SW480 (cell line): Measurements from ENCODE around the gene PGBD1.

Experiments used
- DNase-seq: peaks from one replicate; pipeline ENCODE4 v3.0.0-alpha.2; 2016; ENCODE audit warnings: low spot score

Gene PGBD1, protein sequence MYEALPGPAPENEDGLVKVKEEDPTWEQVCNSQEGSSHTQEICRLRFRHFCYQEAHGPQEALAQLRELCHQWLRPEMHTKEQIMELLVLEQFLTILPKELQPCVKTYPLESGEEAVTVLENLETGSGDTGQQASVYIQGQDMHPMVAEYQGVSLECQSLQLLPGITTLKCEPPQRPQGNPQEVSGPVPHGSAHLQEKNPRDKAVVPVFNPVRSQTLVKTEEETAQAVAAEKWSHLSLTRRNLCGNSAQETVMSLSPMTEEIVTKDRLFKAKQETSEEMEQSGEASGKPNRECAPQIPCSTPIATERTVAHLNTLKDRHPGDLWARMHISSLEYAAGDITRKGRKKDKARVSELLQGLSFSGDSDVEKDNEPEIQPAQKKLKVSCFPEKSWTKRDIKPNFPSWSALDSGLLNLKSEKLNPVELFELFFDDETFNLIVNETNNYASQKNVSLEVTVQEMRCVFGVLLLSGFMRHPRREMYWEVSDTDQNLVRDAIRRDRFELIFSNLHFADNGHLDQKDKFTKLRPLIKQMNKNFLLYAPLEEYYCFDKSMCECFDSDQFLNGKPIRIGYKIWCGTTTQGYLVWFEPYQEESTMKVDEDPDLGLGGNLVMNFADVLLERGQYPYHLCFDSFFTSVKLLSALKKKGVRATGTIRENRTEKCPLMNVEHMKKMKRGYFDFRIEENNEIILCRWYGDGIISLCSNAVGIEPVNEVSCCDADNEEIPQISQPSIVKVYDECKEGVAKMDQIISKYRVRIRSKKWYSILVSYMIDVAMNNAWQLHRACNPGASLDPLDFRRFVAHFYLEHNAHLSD

DNA sequence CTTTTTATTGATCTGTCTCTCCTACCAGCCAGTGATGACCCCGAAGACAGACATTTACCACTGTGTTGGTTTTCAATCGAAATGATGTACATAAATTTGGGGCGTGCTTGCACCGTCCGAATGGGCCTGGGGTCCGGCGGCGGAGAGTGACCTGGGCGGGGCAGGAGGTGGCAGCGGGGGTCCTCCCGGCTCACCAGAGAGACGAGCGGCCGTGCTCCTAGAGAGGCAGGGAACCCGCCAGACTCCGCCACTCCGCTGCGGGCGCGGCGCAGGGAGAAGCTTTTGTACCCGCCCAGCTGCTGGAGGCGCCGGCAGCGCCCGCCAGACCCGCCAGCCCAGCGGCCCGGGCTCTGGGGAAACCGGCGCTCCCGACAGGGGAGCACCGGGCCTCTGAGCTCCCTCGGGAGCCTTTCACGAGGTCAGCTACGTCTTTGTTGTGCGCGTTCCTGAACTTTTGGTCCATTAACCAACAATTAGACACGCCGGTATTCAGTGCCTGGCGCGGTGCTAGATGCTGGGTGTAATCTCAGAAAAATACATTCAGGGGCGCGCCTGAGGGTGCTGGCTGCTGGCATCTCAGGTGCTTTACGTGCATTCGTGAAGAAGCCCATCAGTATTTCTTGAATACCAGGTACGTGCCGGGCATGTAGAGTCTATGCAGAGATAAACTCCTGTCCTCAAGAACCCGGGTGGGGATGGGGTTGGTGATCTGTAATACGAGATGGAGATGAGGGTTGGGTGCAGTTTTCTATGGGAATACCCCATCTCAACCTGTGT is at the start of gene PGBD1:
Gene PGBD1, plus strand, starts transcription at position 285 of the 777 bp plus-strand sequence. CDS start 2,242 bp downstream, outside the sequence.
- DNase-seq: peak; percentile 69

DNA sequence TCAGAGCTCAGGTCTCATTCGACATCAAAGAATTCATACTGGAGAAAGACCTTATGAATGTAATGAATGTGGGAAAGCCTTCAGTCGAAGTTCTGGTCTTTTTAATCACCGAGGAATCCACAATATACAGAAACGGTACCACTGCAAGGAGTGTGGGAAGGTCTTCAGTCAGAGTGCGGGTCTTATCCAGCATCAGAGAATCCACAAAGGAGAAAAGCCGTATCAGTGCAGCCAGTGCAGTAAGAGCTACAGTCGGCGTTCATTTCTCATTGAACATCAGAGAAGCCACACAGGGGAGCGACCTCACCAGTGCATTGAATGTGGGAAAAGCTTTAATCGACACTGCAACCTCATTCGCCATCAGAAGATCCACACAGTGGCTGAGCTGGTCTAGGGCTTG is 48.6 kb upstream of the PGBD1 start:
- DNase-seq: no peak

DNA sequence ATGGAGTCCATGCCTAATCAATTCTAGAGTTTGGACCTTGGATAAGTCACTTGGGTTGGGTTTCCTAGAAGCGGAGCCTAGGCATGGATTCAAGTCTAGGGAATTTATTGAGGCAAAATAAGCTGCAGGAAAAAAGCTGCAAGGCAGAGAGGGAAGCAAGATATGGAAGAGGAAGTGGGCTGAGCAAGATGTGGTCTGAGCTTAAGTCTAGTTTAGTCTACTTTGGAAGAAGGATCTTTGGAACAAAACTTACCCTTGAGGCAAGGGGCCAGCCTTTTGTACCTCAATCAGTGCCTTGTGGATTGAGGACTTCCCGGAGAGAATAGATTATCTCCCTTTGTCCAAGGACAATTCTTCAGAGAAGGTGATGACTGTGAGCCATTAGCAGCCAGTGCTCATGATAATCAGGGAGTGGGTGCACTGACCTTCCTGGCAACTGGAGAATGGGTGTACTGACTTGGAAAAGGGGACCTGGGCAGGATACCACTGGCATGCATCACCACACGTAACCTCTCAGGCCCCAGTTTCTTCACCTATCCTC is 45.4 kb upstream of the PGBD1 start:
- no peak for DNase-seq

DNA sequence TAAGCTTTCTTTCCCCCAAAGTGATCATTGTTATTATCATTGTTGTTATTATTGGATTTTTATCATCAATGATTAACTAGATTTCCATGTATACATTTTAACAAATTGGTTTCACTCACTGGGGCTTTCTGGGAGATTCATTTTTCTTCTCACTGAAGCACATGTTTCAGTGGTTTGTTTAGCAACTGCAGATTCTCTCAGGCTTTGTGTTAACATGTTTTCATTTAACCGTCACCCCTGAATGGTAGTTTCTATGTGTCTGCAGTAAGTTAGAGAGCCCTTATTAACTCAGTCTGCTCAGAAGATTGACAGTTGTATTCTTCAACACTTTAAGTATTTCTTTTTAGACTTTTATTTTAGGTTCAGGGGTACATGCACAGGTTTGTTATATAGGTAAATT is 41.7 kb upstream of the PGBD1 start:
- DNase-seq: no peak

DNA sequence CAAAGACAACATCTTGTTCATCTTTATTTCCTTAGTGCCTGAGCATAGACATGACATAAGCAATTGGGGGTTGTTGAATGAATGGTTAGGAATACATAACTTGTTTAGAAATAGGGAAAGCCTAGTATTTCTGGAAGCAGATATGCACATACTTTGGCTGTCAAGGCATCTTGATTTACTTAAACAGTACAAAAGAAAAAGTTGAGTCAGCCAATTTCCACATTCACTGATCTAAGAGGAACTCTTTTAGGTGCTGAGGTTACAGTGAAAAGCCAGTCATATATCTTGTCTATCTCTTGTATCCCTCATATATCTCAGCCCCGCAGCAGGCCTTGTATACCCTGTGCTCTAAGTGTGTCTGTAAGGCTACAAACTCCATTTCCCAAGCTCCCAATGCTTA is 40.9 kb upstream of the PGBD1 start:
- DNase-seq: no peak

DNA sequence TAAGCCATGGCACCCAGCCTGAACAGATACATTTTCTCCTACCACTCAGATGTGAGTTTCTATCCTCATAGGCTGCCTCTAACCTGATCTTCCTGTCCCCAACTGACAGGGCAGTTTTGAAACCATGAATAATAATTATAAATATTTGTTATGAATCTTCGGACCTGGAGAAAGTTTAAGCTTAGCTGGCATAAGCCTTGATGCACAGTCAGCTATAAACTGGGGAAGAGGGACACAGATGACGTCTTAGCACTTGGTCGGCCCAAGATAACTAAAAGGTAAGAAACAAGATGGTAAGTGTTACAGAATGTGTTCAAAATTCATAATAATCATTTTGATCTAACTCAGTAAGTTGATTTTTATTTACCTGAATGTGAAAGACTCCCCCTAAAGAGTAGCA is 37.4 kb upstream of the PGBD1 start:
- DNase-seq: no peak

DNA sequence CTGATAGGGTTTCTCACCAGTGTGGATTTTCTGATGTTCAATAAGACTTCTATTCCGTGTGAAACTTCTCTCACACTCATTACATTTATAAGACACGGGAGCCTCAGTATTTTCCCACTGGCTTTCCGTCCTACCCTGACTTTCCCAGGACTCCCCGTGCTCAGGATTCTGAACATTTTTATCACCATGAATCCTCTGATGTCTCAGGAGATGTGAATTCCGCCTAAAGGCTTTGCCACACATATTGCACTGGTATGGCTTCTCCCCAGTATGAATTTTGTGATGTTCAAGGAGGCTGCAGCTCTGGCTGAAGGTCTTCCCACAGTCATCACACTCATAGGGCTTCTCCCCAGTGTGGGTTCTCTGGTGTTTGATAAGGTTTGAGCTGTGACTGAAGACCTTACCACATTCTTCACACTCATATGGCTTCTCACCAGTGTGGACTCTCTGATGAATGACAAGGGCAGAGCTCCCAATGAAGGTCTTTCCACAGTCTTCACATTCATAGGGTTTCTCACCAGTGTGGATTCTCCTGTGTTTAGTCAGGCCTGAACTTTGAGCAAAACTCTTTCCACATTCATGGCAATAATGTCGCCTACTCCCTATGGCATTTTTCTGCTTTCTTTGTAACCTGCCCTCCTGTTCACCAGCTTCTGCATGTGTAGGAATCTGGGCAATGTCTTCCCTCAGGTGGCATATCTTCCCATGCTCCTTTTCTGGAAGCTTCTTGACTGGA is 36.0 kb upstream of the PGBD1 start:
- DNase-seq: no peak

DNA sequence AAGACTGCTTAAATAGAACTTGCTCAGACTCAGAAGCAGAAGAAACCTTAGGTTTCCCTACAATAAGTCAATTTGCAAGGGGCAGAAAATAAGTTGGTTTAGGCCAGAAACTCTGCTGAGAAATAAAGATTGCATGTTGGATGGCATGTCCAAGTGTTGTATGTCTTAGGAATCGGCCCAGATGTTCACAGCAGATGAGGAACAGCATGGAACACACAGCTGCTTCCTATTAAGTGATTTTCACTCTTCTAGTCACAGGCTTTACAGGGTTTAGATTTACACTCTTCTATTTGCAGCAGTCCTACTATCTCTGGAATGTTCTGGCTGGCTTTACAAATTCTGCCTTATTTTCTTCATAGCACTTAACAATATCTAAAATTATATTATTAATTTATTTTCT is 32.5 kb upstream of the PGBD1 start:
- no peak for DNase-seq

DNA sequence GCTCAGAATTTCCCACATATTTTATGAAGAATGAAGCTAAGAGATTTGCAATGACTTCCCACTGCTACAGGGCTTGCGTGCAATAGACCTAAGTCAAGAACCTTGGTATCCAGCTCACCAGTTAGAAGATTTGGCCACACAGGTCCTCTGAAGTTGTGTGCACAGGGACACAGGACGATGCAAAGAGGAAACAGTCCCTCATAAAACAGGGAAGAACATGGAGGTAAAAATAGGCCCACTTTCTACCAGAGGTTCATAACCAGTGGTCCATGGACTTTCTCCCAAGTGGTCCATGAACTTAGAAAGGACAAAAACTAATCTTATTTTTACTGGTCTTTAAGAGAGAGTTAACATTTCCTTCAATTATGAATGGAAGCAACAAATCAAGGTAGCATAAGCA is 30.6 kb upstream of the PGBD1 start:
- DNase-seq: no peak

DNA sequence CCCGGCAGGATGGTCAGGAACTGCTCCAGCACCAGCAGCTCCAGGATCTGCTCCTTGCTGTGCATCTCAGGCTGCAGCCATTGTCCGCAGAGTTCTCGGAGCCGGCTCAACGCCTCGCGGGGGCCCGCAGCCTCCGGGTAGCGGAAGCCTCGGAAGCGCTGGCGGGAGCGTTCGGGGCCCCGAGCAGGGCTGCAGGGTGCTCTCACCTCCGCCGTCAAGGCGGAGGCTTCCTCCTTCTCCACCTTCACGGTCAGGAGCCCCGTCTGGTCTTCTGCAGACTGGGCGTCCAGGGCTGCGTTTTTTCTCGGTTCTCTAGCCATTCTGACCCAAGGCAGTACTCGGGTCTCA is 29.7 kb upstream of the PGBD1 start:
- peak; percentile 3 for DNase-seq

DNA sequence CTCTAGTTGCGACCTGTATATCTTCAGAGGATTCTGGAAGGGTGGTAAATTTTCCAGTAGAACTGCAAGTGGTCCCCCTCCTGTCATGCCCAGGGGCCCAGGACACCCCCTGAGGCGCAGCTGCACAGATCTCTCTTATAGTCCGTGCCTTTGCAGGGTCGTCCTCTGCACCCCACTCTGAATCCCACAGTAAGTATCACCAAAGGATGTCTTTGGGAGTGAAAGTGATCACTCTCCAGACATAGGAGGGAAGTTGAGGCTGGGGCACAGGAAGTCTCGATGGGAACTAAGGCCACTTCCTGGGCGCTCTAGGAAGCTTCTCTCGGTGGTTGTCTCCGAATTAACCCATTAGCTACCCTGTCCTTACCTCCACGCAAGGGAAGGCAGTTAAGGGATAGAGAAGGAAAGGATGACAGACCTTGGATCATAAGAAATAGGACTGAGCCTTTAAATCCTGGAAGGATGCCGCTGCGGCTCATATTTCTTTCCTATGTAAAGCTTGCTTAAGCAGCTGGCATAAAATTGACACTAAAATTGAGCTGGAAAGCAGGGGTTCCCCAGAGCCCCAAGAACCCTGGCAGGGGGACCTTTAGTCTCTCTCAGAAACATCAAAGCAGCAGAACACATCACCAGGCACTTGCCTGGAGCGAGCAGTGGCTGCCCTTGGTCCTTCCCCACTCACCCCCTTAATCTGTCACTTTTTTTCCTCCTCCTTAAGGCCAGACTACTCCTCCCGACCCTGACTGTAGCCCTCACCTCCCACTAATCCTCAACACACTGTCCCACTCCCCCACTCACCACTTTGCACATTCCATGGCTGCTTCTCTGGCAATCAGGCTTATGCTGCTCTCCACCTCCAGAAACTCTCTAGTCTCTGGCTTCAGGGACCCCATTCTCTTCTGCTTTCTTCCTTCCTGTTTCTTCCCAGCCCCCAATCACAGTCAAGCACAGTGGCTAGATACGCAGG is 29.1 kb upstream of the PGBD1 start, which contains the start of gene ZKSCAN4:
Gene ZKSCAN4, minus strand, starts transcription at position 261 of the 967 bp plus-strand sequence. CDS start 289 bp downstream, outside the sequence.
- DNase-seq: peak; percentile 82

DNA sequence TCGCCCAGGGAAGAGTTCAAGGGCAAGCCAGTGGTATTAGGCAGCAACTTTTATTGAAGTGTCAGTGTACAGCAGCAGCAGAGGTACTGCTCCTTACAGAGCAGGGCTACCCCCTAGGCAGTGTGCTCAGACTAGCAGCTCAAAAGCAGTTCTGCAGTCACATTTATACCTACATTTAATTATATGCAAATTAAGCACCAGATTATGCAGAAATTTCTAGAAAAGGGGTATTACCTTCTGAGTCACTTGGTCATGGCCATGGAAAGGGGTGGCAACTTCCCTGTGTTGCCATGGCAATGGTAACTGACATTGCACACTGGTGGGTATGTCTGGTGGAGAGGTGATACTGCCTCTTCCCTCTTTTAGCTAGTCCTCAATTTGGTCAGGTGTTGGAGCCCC is 27.3 kb upstream of the PGBD1 start:
- DNase-seq: no peak

DNA sequence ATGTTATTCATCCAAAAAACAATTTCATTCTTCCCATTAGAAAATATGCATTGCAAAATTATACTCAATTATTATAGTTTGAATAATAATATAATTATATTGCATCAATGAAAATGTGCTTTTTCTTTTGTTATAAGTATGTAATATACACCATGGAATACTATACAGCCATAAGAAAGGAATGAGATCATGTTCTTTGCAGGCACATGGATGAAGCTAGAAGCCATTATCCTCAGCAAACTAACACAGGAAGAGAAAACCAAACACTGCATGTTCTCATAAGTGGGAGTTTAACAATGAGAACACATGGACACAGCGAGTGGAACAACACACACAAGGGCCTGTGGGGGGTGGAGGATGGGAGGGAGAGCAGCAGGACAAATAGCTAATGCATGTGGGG is 24.3 kb upstream of the PGBD1 start:
- DNase-seq: no peak

DNA sequence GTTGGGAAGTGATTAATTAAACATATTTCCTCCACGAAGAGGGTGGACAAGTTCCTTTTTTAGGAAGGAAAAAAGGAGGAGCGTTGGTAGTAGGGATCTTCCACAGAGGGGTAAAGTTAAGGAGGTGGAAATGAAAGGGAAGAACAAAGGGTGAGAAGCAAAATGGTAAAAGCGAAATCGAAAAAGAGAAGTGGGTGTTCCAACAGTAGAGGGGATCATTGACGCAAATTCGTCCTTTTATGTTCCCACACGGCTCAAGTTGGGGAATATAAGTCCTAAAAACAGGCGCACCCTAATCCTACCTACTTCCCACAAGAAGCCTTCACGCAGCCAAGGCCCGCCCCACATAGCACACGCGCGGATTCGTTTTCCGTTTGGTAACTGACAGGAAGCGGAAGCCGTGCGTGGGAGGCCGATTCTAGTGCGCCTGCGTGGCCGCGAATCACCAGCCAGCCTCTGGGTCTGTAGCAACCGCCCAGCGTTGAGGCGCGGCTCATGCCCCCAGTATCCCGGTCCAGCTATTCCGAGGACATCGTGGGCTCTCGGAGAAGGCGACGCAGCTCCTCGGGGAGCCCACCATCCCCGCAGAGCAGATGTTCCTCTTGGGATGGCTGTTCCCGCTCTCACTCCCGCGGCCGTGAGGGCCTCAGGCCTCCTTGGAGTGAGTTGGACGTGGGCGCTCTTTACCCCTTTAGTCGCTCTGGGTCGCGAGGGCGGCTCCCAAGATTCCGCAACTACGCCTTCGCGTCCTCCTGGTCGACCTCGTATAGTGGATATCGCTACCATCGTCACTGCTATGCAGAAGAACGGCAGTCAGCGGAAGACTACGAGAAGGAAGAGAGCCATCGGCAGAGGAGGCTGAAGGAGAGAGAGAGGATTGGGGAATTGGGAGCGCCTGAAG is 22.2 kb upstream of the PGBD1 start, which contains the start of gene NKAPL:
Gene NKAPL, plus strand, starts transcription at position 421 of the 901 bp plus-strand sequence. Its CDS starts 75 bp downstream, at position 496.
- no peak for DNase-seq

DNA sequence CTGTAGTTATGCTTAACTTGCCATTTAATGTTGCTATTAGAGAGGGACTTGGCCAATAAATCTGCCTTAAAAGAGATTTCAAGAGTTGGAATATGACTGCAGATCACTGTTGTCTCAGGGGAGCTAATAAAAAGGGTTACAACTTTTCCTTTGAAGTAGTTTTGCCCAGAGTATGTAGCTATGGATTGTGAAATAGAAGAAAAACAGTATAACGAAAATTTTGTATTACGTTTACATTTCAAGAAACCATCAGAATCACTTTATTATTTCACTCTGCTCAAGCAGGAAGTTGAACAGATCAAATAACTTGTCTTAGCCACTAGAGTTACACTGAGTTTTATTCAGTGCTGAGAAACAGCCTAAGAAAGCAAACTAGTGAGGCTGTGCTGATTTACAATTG is 17.4 kb upstream of the PGBD1 start:
- no peak for DNase-seq

DNA sequence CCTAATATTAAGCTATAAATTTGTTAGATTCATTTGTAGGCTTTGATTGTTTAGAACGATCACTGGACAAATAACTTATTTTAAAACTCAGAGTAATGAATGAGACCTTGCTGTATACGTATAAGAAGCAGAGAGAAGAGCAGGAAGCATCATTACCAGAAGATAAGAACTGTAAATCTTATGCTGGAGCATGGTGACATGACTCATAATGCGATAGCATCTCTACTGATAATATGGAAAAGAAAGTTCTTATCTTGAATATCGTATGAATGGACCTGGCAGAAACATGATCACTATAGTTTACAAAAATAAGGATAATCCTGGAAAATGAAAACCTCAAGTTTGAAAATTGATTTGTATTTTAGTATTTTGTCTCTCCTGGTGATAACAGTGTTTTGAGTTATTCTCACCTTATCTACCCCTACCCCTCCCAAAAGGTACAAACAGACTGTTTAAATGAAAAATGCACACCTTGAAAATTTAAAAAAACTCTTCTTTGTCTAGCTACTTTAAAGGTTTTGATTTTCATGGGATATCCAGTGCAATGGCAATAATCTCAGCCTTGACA is 16.5 kb upstream of the PGBD1 start:
- DNase-seq: no peak

DNA sequence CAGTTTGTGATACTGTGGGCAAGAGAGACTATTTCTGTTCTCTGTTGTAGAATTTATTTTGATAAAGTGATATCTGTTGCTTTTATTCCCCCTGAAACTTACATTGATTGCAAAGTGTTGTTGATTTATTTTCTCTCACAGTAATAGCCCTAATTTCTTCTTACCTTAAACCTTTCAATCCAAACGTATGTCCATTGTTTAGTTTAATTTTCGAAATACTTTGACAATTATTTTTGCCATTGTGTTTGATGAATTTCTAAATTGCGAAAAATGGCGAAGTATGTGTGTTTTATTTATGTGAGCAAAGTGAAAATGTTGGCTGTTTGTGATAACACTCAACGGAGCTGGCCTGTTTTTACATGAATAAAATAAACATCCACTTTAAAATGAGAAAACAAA is 14.8 kb upstream of the PGBD1 start:
- no peak for DNase-seq

DNA sequence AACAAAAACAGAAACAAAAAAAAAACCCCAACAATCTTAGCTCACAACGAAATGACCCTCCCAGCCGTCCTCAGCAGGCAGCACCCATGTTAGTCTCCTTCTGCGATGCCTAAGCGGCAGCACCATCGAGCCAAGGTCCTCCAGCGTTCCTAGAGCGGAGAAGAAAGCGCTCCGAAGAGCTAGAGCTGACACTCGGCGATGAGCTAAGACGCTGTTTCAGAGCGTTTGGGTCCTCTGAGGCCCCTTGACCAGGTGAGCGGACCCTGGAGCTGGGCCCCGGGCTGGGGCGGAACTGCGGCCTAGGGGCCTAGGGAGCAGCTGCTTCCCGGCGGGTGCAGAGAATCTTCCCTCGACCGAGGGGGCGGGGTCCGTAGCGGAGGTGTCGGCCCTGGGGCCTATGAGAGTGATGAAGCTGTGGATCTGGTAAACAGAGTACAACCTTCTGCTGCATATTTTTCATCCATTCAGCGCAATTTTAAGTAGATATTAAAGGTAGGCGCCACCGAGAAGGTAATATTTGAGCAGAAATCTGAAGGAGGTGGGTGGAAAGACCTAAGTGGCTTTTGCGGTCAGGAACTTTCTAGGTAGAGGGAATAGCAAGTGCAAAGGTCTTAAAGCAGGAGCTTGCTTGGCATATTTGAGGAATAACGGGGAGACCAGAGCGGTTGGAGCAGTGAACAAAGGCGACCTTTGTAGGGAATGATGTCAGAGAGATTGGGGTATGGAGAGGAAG is 14.2 kb upstream of the PGBD1 start, which contains the start of gene ZSCAN26:
Gene ZSCAN26, plus strand, starts transcription at position 182 of the 733 bp plus-strand sequence. CDS start 4,777 bp downstream, outside the sequence.
- peak; percentile 76 for DNase-seq
